Aorta (tissue), 5 donors: ENCODE results near the gene NEFH. TPM values are rescaled to one million over a fixed set of nuclear protein-coding genes. Genes with fewer than 3 reads are reported as not detected.

ENCODE experiments used
- ATAC-seq: fragments of 200-7000 bp; cut with Tn5 transposase; one replicate; pipeline ENCODE4 v1.9.1; 2022; ENCODE audit warnings: moderate library complexity; ENCODE audit not compliant: low FRiP score
- DNase-seq, 2 donors: peaks; one replicate each; pipeline ENCODE4 v3.0.0-alpha.2; 2020
- H3K27ac ChIP-seq, 2 donors: one replicate each; pipeline ENCODE4 v1.5.1; 2013; ENCODE audit warnings: low read length in 2 of 2, mild to moderate bottlenecking in 2 of 2, moderate library complexity in 2 of 2, control low read depth in 1 of 2, inconsistent platforms in 1 of 2, low read depth in 1 of 2
- H3K27me3 ChIP-seq, 2 donors: one replicate each; pipeline ENCODE4 v1.6.1; 2013; ENCODE audit warnings: control low read depth in 1 of 2, low read length in 1 of 2, mild to moderate bottlenecking in 1 of 2, moderate library complexity in 1 of 2; ENCODE audit not compliant: insufficient read depth in 2 of 2, control insufficient read depth in 1 of 2
- H3K36me3 ChIP-seq, 2 donors: one replicate each; pipeline ENCODE4 v1.6.1; 2013; ENCODE audit warnings: control low read depth in 1 of 2, low read length in 1 of 2, mild to moderate bottlenecking in 1 of 2; ENCODE audit not compliant: insufficient read depth in 2 of 2, control insufficient read depth in 1 of 2
- H3K4me1 ChIP-seq, 2 donors: one replicate each; pipeline ENCODE4 v1.6.1; 2013; ENCODE audit warnings: low read length in 2 of 2, control low read depth in 1 of 2, mild to moderate bottlenecking in 1 of 2, moderate library complexity in 1 of 2; ENCODE audit not compliant: insufficient read depth in 2 of 2, control insufficient read depth in 1 of 2
- H3K4me3 ChIP-seq, 2 donors: one replicate each; pipeline ENCODE4 v1.5.1; 2013; ENCODE audit warnings: low read length in 2 of 2, control low read depth in 1 of 2, mild to moderate bottlenecking in 1 of 2
- H3K9me3 ChIP-seq: one replicate; pipeline ENCODE4 v1.6.1; 2013; ENCODE audit warnings: mild to moderate bottlenecking, low read length; ENCODE audit not compliant: control insufficient read depth
- WGBS, 2 donors: extraction: QIAGEN DNeasy Blood & Tissue Kit; methylation state at CpG; one replicate each; pipeline ENCODE4 v1.1.7; 2013; 5-methylcytosine and 5-hydroxymethylcytosine counted together
- intact Hi-C, 2 donors: fragments of 100-400 bp; cut with DNase I; formaldehyde crosslinking; loops; one replicate each; pipeline versions ENCODE4 v1.14.2 to v1.15.0; 2022
- polyA plus RNA-seq, 2 donors: library from polyadenylated mRNA; stranded (reverse); fragments of 200-250 nt; gene quantifications; one replicate each; pipeline ENCODE4 v1.2.3, GENCODE V29; 2013
- total RNA-seq, 2 donors: library from RNA; stranded (reverse); fragmentation: NEBNext Ultra II Directional; extraction: Animal tissue kit (Norgen Biotek cat#: 25700); gene quantifications; one replicate each; pipeline ENCODE4 v1.2.1, GENCODE V29; 2021
- donor health status: healthy with polysubstance abuse.
- donor health status: Bipolar disorder and iron deficiency.
- donor health status: DM: no; HTN: no; CAD: no.
- donor health status: DM: no; HTN: no; CAD: no.
- donor health status: DM: yes; HTN: yes; CAD: no.

NEFH gene
- total and polyA plus RNA-seq, 4 donors: 0.36 to 0.63 (median 0.38) TPM; not detected in 1

DNA sequence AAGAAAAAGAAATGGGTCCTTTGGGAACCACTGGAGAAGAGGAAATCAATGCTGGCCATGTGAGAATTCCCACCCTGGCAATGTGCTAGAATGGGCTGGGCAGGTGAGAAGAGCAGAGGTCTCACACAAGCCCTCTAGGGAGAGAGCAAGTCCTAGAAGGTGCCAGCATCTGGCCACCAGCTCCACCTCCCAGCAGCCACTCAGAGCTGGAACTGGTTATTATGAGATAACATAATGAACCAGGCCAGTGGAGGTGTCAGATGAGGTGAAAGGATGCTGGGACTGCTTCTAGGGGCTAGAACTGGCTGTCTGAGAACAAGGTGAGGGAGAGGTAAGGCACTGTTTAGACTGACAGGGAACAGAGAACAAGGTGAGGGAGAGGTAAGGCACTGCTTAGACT is 29.3 kb downstream of the NEFH start:
- intact Hi-C loops: no loop called here
- H3K36me3 ChIP-seq: peaks cover 2 to 24% of the 10 kb centered on the region in 2 donors
- H3K4me1 ChIP-seq: no peaks in the 10 kb centered on the region
- no peaks in the 10 kb centered on the region for H3K9me3 ChIP-seq
- H3K4me3 ChIP-seq: no peak overlapping the region
- ATAC-seq (no peak), DNase-seq (no peak)
- H3K27me3 ChIP-seq: no peaks in the 10 kb centered on the region
- no peak overlapping the region for H3K27ac ChIP-seq

DNA sequence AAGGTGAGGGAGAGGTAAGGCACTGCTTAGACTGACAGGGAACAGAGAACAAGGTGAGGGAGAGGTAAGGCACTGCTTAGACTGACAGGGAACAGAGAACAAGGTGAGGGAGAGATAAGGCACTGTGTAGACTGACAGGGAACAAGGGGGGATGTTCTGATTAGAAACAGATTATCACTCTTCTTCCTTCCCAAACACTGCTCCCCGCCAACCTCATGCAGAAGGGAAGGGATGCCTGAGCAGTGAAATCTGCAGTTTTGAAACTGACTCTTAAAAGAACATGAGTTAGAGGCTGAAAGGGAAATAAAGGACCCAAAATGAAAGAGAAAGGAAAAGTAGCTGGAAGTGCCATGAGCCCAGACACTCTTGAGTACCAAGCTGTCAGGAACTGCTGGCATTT is 29.8 kb downstream of the NEFH start:
- intact Hi-C loops: no loop called here
- H3K4me1 ChIP-seq: no peaks in the 10 kb centered on the region
- H3K27me3 ChIP-seq: no peaks in the 10 kb centered on the region
- H3K27ac ChIP-seq: no peak overlapping the region
- H3K9me3 ChIP-seq: no peaks in the 10 kb centered on the region
- WGBS, 2 donors: 91 to 94% methylated on average over 1 of the region's 1 CpG
- DNase-seq (no peak), ATAC-seq (no peak)
- H3K36me3 ChIP-seq: peaks cover 2 to 22% of the 10 kb centered on the region in 2 donors
- no peak overlapping the region for H3K4me3 ChIP-seq

DNA sequence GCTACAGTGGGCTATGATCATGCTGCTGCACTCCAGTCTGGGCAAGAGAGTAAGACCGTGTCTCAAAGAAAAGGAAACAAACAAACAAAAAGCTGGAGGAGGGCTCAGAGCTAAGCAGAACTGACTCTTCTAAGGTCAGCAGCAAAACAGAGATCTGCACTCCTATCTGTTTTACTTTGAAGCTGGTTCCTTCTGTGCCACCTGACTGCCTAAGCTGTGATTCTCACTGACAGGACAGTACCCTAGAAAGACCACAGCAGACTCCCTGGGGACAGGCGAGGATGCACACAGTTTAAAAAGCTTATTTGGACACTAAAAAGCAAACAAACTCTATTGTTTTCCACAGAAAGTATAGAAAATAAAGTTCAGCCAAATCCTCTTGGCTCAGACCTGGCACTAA is 30.5 kb downstream of the NEFH start:
- peaks cover 2 to 22% of the 10 kb centered on the region in 2 donors for H3K36me3 ChIP-seq
- no peaks in the 10 kb centered on the region for H3K4me1 ChIP-seq

DNA sequence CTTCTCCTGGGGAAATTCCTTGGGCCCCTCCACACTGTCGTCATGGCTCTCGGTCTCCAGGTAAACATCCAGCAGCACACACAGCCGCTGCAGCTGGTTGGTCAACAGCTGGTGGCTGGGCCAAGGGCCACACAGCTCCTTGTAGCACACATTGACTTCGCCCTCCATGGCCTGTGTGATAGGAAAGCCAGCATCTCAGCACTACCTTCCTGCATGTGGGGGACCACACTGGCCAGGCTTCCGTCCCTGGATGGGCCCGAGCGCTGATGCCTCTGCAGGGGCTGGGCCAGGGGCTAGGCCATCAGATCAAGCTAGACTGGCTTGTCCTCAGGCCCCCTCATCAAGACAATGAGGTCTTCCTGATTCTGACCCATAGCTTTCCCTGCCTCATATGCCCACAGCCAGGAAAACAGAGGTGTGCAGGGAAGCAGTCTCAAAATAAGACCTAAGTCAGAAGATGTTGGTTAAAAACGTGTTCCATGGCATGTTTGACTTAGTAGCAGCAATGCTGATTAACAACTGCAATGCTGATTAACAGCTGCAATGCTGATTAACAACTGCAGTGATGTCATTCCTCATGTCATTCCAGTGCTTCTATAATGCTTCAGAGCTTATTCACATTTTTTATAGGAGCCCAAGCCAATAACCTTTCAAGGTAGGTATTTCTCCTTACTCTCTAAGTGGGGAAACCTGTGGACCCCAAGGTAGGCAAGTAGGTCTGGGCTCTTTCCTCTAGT is 31.3 kb downstream of the NEFH start:
- no peak overlapping the region for H3K4me3 ChIP-seq
- no peaks in the 10 kb centered on the region for H3K9me3 ChIP-seq
- ATAC-seq (no peak), DNase-seq (no peak)
- no peak overlapping the region for H3K27ac ChIP-seq
- intact Hi-C loops: no loop called here
- no peaks in the 10 kb centered on the region for H3K4me1 ChIP-seq
- H3K36me3 ChIP-seq: peaks cover 3 to 22% of the 10 kb centered on the region in 2 donors
- H3K27me3 ChIP-seq: no peaks in the 10 kb centered on the region
- WGBS, 2 donors: 87 to 90% methylated on average over 8 of the region's 8 CpGs

More for the DNA sequence above, 30.5 kb downstream of the NEFH start:
- intact Hi-C loops: no loop called here
- H3K27ac ChIP-seq: no peak overlapping the region
- ATAC-seq (no peak), DNase-seq (no peak)
- H3K4me3 ChIP-seq: no peak overlapping the region
- no peaks in the 10 kb centered on the region for H3K27me3 ChIP-seq
- WGBS, 2 donors: 81 to 86% methylated on average over 2 of the region's 2 CpGs
- no peaks in the 10 kb centered on the region for H3K9me3 ChIP-seq

DNA sequence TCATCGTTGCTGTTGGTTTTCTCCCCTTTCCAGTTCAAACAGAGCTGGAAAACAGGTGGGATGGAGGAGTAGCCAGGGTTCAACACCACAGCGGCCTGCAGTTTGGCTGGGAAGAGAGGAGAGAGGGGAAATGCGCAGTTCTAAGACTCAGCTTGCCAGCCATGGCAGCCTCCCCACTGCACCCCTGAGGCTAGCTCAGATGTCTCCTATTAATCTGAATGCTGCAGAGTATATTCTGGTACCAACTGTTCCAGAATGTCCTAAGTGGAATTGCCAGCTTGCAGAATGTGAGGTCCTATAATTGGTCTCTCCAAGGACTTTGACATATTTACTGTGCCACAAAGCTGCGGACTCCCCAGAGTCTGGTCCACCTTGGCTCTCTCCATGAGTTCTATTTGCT is 32.0 kb downstream of the NEFH start:
- no peak overlapping the region for H3K4me3 ChIP-seq
- H3K4me1 ChIP-seq: no peaks in the 10 kb centered on the region
- WGBS, 2 donors: 65 to 84% methylated on average over 4 of the region's 4 CpGs
- peaks cover 10 to 26% of the 10 kb centered on the region in 2 donors for H3K36me3 ChIP-seq
- ATAC-seq: no peak
- intact Hi-C loops: no loop called here
- no peaks in the 10 kb centered on the region for H3K9me3 ChIP-seq
- no peak overlapping the region for H3K27ac ChIP-seq
- H3K27me3 ChIP-seq: no peaks in the 10 kb centered on the region
- DNase-seq: no peak

DNA sequence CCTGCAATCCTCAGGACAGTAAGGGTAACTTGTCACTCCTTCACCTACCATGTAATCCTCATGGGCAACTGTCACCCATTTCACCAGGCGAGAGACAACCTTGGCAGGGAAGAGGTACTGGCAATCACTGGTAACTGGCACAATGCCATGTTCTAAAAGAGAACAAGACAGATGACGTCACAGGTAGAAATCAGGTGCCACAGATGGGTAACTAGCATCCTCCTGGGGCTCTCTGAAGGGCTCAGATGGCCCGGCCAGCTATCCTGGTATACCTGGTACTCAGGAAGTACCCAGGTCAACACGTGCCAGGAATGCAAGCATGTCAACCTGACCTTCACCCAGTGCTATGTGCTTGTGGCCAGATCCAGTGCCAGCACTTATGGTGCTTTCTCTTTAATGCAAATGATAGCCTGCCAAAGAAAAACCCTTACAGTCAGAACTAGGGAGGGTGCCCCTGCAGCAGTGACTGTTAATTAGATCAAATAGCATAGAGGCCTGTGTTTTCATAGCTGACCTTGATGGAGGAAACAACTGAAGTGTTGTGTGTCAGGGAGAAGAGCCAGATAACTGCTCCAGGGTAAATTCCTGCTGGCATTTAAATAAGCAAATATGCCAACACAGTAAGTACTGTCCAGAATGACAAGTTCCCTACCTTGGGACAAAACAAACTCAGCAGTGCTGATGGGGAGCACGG is 37.3 kb downstream of the NEFH start:
- intact Hi-C loops: no loop called here
- no peak for ATAC-seq
- no peaks in the 10 kb centered on the region for H3K4me1 ChIP-seq

DNA sequence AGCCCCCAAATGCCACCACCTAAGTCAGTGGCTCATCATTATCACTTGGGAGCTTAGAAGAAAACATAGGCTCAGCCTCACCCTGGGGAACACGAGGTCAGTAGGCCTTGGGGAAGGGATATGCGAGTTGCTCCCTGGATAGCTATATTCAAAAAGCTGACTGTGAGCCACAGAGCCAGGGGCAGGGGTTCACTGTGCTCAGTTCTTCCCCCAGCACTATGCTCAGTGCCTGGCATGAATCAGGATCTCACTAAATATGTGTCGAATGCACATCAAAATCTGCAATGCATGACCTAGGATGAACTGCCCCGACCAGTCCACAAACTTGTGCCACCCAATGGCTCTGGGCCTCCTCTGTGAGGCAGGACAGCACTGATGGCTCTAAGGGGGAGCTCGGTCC is 38.4 kb downstream of the NEFH start:
- ATAC-seq (no peak), DNase-seq (no peak)
- no peaks in the 10 kb centered on the region for H3K4me1 ChIP-seq
- no peak overlapping the region for H3K27ac ChIP-seq
- H3K36me3 ChIP-seq: peaks cover 7 to 21% of the 10 kb centered on the region in 2 donors
- H3K27me3 ChIP-seq: no peaks in the 10 kb centered on the region
- no peak overlapping the region for H3K4me3 ChIP-seq
- intact Hi-C loops: no loop called here
- no peaks in the 10 kb centered on the region for H3K9me3 ChIP-seq
- WGBS, 2 donors: 93 to 95% methylated on average over 5 of the region's 5 CpGs

More for the DNA sequence above, 37.3 kb downstream of the NEFH start:
- 61 to 64% methylated on average over 5 of the region's 5 CpGs for WGBS, 2 donors
- no peak for DNase-seq
- no peak overlapping the region for H3K4me3 ChIP-seq
- H3K9me3 ChIP-seq: no peaks in the 10 kb centered on the region
- H3K27ac ChIP-seq: no peak overlapping the region
- peaks cover 7 to 21% of the 10 kb centered on the region in 2 donors for H3K36me3 ChIP-seq
- no peaks in the 10 kb centered on the region for H3K27me3 ChIP-seq

DNA sequence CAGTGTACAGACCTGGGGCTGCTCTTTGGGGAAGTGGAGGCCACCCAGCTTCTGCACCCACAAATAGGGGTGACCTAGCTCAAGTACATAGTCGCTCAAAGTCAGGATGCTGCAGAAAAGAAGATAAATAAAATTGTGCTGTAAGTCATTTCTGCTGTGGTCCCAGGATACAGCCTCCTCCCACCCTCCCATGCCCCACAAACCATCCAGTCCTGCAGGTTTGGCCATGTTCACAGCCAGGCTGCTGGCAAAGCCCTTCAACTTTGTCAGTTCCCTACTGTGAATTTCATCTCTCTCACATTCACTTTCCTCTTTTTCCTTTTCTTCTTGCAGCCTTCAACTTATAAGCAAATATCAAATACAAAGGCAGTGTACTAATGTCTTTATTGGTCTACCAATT is 40.0 kb downstream of the NEFH start:
- DNase-seq (no peak), ATAC-seq (no peak)
- Histone ChIP-seq H3K9me3 (no peaks in the 10 kb centered on the region), H3K4me1 (no peaks in the 10 kb centered on the region), H3K36me3 (peaks cover 7 to 27% of the 10 kb centered on the region in 2 donors), H3K27ac (no peak overlapping the region), H3K27me3 (no peaks in the 10 kb centered on the region), H3K4me3 (no peak overlapping the region)
- 93 to 100% methylated on average over 1 of the region's 1 CpG for WGBS, 2 donors
- intact Hi-C loops: loop anchor here in 1 of 2 donors (10.0 kb wide), 1 partner anchor 125 kb away; no protein-coding TSS in a partner anchor

DNA sequence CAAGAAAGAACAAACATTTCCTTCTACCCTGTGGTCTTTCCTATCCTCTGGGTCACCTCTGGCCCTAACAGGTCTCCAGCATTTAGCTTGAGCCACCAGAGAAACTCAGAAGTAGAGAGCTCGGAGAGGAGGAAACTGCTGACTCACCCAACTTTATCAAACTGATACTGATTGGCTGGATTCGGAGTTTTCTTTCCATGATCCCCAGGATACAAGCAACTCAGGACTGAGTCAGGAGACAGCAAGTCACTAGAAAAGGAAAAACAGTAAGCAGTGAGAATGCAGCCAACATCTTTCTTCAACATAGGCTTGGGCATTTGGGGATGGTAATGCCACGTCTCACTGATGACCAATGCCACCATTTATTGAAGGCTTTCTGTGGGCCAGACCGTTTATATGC is 40.8 kb downstream of the NEFH start:
- H3K27me3 ChIP-seq: no peaks in the 10 kb centered on the region
- ATAC-seq (no peak), DNase-seq (no peak)
- no peaks in the 10 kb centered on the region for H3K9me3 ChIP-seq
- no peaks in the 10 kb centered on the region for H3K4me1 ChIP-seq
- peaks cover 7 to 29% of the 10 kb centered on the region in 2 donors for H3K36me3 ChIP-seq
- H3K27ac ChIP-seq: no peak overlapping the region
- WGBS, 2 donors: 75 to 80% methylated on average over 4 of the region's 4 CpGs
- intact Hi-C loops: loop anchor here in 1 of 2 donors (10.0 kb wide), 1 partner anchor 126 kb away; no protein-coding TSS in a partner anchor
- H3K4me3 ChIP-seq: no peak overlapping the region
